ENCODE measurements around the gene DNAH5. TPM values are rescaled to one million over a fixed set of nuclear protein-coding genes. Genes with fewer than 3 reads are reported as not detected.

DNAH5 gene
- total RNA-seq, 4 donors from 2014 or later = 0.19 to 0.91 (median 0.22) TPM; not detected in 1

GRCh38 chr5:13643734-13644133 lies 300.8 kb downstream of the DNAH5 start:
- Histone ChIP-seq H3K27me3 (no peaks in the 10 kb centered on the region), H3K4me3 (no peak overlapping the region), H3K9me3 (no peaks in the 10 kb centered on the region), H3K4me1 (no peaks in the 10 kb centered on the region), H3K36me3 (no peaks in the 10 kb centered on the region), H3K27ac (no peak overlapping the region)
- no peak for TF ChIP-seq POLR2A (IDR thresholded peaks at IDR 0.05)
- WGBS, 2 donors = 52 to 71% methylated on average over 1 of the region's 1 CpG
- no peak for DNase-seq
- intact Hi-C loops (cut with DNase I) = no loop called here

GRCh38 chr5:13643196-13643595 lies 301.3 kb downstream of the DNAH5 start:
- Histone ChIP-seq H3K36me3 (no peaks in the 10 kb centered on the region), H3K9me3 (no peaks in the 10 kb centered on the region), H3K27ac (no peak overlapping the region), H3K27me3 (no peaks in the 10 kb centered on the region), H3K4me1 (no peaks in the 10 kb centered on the region), H3K4me3 (no peak overlapping the region)
- 67 to 77% methylated on average over 2 of the region's 2 CpGs for WGBS, 2 donors
- intact Hi-C loops (cut with DNase I) = no loop called here
- TF ChIP-seq CTCF (IDR thresholded peaks at IDR 0.05) (no peak), POLR2A (IDR thresholded peaks at IDR 0.05) (no peak)
- no peak for DNase-seq

Other genes starting within 250 kb of the DNAH5 start
- 100 to 1,000 TPM in 1 of 4 donors, 10 to 100 TPM in 3; 21.2 to 105 (median 47.6) TPM for gene TRIO, start 198.7 kb upstream of the DNAH5 start, total RNA-seq

Data from esophagus squamous epithelium (tissue), 5 donors.